Ammon's horn (tissue), 1 donor: ENCODE measurements around the gene CYP19A1.

Experiments
- DNase-seq: peaks from one replicate; pipeline ENCODE4 v3.0.0-alpha.2; 2016; ENCODE audit warnings: low spot score

The CYP19A1 gene

GRCh38 chr15:51323749-51324148 lies 14.6 kb downstream of the CYP19A1 start:
- DNase-seq, result no peak

DNA sequence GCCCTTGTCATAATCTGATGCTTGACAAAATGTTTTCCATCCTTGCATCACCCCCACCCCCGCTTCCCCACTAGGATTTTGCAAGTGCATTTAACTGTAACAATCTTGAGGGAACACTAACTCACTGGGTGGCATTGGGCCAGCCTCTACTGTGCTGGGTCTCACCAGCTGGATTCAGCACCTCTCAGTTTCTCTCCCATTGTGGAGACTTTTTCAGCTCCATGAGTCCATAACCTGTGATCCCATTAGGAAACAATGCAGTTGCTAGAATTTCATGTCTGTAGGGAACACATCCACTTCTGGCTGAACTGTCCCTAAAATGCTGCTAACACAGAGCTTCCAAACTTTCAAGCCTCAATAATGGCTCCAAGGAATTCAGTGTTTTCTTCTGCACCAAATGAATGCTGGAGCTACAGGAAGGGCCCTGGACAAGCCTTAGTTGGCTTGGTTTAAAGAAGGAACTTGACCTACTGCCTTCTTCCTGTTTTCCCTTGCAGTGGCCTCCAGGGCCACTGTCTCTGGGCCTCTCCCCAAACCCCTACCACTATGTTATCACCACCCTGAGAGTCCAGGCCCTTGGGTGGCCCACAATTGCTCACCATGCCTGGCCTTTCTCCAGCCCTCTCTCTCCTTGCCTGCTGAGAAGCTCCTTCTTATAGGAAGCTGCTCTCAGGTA lies 15.6 kb downstream of the CYP19A1 start:
- DNase-seq, result peak; percentile 39

- DNase-seq, result no peak
Observed at GRCh38 chr15:51321316-51321715, 17.1 kb downstream of the CYP19A1 start.

DNA sequence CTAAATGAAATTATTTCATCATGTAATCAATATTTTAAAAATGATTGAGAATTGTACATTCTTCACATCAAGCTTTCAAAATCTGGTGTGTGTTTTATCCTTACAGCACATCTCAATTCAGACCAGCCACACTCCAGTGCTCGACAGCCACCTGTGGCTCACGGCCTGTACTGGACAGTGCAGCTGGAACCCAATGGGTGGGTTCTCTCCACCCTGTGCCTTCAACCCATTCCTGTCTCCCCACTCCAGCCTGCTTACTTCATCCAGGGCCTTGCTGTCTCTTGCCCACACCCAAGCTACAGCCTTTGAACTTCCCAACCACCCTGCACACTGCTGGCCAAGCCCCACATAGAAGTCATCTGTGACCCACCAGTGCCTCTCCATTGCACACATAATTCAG lies 17.6 kb downstream of the CYP19A1 start:
- no peak for DNase-seq

DNA sequence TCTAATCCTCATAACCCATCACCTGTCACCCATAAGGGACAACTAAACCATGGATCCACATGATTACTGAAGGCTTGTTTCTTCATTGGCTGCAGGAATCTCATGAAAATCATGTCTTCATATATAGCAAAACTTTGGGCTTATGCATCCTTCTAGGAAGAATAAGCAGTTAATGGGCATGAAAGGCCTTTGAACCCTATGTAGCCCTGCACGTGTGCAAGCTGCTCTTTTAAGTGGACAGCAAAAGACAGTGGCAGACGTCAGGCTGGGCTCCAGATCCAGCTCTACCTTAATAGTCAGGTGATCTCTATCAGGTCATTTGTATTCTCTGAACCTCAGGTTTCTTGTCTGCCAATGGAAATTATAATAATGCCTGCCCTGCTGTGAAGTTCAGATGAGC lies 18.9 kb downstream of the CYP19A1 start:
- DNase-seq, result no peak

GRCh38 chr15:51318382-51319150 lies 19.8 kb downstream of the CYP19A1 start:
- no peak for DNase-seq

GRCh38 chr15:51316636-51317035 lies 21.8 kb downstream of the CYP19A1 start:
- no peak for DNase-seq

GRCh38 chr15:51315726-51316125 lies 22.7 kb downstream of the CYP19A1 start:
- DNase-seq, result no peak

DNA sequence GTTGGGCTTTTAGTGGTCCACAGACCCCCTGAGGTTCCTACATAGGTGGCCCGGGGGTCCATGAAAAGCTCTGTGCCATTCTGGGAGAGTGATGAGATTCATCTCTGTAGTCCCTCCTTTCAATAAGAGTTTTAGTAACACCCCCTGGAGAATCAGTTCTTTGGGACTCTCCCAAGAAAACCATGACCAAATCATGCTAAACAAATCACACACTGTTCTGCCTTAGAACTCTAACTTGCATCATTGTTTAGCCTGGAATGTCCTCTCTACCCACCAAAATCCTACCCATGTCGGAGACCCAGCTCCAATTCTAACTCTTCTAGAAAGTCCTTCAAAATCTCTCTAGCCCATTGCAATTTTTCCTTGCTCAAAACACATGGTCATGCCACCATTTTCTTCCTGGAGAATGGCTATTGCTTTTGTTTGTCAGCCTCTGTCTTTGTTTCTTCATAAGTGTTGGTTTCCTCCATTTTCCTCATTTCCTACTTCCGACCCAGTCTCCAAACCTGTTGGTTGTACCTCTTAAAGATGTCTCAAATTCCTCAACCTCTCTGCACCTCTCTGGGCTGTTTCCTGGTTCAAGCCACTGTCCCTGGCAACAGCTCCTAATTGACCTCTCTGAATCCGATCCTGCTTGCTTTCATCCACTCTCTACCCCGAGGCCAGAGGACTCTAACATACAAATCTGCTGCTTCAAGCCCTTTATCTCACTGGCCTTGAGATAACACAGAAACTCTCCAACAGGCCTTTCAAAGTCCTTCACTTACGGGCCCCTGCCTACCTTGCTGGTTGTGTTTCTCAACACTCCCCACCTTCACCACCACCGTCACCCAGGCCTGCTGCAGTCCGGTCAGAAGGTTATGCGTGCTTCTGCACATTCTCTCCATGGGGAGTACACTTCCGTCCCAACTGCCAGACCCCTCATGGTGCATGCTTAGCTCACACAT lies 23.7 kb downstream of the CYP19A1 start:
- DNase-seq, result no peak

- no peak for DNase-seq
Observed at GRCh38 chr15:51313644-51314280, 24.6 kb downstream of the CYP19A1 start.

DNA sequence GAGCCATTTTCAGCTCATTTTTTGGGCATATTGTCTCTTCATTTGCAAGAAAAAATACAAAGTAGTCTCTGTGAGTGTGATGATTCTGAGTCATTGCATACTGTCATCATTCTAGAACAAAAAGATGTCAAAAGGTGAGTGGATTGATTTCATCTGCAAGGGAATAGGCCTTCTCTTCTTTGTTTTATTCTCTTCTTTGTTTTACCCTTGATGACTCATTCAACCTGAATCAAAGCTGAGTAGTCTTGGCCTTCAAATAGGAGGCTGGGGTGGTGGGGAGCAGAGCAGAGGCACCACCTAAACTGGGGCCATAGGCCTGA lies 25.4 kb downstream of the CYP19A1 start:
- DNase-seq, result no peak

DNA sequence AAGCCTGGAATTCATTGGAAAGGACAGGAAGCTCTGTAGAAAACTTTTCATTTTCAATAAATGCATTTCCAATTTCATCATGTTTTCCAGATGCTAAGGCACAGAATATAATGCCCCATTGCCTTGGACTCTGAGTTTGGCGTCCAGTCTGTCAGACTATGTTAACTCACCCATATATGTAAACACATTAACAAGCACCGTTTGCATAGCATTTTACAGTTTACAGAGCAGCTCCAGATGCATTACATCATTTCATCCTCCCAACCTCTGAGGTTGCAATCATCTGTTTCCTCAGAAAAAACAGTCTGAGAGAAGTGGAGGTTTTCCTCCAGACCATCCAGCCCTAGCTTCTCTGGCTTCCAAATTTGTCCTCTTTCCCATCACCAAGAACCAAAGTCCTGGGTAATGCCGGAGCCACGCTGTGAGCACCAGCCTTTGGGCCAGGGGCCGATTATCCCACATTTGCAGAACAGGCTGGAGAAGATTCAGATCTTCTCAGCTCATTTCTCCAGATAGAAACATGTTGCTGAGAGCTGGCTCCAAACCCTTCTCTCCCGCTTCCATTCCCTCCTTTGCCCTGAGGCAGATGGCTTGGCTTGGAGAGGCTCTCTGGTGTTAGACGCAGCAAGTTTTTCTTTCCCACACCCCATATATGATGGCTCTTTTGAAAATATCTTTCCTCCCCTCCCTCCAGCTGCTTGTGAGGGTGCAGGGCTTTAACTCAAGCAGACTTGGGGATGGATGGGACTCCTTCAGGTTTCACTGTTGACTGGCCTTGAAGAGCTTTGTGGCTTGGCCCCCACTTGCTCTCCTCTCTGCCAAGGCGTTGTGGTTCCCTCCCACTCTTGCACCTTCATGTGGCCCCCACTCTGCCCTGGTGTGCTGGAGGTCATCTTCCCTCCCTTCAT lies 26.0 kb downstream of the CYP19A1 start:
- DNase-seq, result no peak

GRCh38 chr15:51311510-51311909 lies 26.9 kb downstream of the CYP19A1 start:
- no peak for DNase-seq

DNA sequence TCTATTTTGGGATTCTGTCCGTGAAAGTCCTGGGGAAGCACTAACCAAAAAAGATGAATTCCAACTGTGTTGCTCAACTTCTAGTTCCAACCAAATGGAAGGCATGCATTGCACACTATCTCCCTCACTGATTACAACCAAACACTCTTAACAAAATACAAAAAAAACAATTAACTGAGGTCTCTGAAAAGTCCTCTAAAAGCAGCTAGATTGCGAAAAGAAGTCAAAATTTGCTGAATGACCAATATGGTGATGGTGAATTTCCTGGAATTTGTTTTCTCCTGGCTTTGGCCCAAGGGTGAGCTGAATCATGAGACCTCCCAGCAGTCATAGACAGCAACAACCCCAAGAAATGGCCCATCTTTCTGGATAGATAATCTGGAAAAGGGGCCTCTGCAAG lies 28.3 kb downstream of the CYP19A1 start:
- no peak for DNase-seq

- DNase-seq, result no peak
Observed at GRCh38 chr15:51307811-51308210, 30.6 kb downstream of the CYP19A1 start.

GRCh38 chr15:51307325-51307724 lies 31.1 kb downstream of the CYP19A1 start:
- no peak for DNase-seq

DNA sequence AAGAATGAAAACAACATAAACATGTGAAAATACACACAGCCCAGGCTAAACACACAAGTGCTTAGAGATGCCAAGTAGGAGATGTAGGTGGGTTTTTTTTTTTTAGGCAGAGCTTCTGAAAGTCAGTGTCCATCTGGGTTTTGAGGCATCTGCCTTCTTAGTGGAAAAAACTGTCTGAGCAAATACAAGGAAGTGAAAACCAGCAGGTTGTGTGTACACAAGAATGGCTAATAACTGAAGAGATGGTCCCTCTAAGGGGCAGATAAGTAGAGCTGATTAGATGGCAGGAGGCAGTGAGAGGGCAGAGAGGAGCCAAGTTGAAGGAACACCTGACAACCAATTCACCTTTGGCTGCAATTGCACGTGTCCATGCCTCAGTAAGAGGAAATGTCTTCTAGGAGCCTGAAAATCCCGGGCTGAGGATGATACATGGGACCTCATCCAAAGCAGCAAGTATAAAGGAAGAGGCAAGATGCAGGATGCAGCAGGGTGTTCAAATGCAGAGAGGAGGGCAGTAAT lies 34.9 kb downstream of the CYP19A1 start:
- DNase-seq, result no peak

- DNase-seq, result no peak
Observed at GRCh38 chr15:51302480-51302879, 35.9 kb downstream of the CYP19A1 start.

DNA sequence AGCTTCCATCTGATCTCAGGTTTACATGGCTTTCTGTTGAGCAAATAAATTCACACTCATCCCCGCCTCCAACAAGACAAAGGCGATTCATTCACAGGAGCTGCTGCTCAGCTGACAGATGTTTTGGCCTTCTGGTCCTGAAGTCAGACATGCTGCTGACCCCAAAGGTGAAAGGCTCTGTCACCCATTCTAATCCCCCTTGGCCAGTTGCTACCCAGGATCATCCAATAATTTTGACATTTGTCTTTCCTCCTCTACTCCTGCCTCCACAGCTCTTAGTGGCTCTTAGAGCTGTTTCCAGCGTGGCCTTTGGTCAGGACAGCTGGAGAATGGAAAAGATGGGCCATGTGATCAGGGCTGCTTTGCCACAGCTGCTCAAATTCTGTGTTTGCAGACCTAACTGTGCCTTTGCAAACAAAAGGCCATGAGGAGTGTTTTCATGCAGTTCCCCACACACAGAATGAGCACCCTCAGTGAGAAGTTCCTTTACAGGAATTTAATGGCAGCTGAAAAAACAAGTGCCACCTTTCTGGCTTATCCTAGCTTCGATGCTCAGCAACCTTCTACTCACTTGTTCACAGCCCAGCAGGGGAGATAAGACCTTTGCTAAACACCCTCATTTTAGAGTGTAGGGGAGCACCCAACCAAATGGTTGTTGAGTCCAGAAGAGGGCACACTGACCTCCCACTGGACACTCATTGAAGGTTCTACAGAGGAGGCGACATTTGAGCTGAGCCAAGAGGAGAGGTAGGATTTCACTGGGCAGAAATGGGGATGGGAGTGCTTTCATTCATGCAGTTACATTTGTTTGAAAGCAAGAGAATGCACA lies 39.0 kb downstream of the CYP19A1 start:
- DNase-seq, result peak; percentile 44

DNA sequence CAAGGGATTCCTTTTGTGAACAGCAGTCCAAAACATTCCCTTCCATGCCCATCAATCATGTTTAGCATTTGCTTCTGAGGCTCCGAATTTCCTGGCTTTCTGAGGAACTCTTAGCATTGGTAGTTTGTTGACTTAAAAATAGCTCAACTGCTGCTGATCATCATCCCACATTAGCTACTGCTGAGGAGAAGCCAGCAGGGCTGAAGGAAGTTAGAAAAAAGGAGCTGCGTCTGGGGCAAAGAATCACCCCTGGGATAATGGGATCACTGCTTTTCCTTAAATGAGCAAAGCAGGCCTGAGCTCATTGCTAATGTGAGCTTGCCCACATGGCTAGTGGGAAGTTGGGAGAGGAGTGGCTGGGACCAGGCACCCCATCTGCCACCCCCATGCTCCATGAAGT lies 39.8 kb downstream of the CYP19A1 start:
- DNase-seq, result peak; percentile 30
